ENCODE data around the gene CTTNBP2NL.
"Not testable (repeated sequence)": the region's sequence is repeated elsewhere in the genome, so short reads cannot be mapped to it uniquely, and the experiment has no call there.

Gene CTTNBP2NL

DNA sequence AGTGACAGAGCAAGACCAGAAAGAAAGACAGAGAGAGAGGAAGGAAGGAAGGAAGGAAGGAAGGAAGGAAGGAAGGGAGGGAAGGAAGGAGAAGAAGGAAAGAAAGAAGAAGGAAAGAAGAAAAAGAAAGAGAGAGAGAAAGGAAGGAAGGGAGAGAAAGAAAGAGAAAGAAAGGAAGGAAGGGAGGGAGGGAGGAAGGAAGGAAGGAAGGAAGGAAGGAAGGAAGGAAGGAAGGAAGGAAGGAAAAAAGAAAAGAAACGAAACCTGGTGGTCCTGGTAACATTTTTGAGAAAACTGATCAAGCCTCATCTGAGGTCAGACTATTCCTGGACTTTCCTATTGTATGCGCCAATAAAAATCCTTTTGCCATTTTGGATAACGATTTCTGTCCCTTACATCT, 8.2 kb upstream of the CTTNBP2NL start:
- DNase-seq, result no peak

- no peak for DNase-seq
Observed at GRCh38 chr1:112388436-112388835, 7.6 kb upstream of the CTTNBP2NL start.

GRCh38 chr1:112389689-112390088, 6.3 kb upstream of the CTTNBP2NL start:
- no peak for DNase-seq

GRCh38 chr1:112390335-112390734, 5.7 kb upstream of the CTTNBP2NL start:
- DNase-seq, result not testable (repeated sequence)

GRCh38 chr1:112390775-112391602, 5.0 kb upstream of the CTTNBP2NL start:
- DNase-seq, result peak; percentile 83 to 85

DNA sequence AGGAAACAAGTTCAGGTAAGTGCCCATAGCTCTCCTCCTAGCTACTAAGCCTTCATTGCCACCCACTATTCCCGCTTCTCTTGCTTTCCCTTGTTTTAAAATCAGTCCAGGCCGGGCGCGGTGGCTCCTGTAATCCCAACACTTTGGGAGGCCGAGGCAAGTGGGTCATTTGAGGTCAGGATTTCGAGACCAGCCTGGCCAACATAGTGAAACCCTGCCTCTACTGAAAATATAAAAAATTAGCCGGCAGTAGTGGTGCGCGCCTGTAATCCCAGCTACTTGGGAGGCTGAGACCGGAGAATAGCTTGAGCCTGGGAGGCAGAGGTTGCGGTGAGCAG, 4.4 kb upstream of the CTTNBP2NL start:
- no peak for DNase-seq

DNA sequence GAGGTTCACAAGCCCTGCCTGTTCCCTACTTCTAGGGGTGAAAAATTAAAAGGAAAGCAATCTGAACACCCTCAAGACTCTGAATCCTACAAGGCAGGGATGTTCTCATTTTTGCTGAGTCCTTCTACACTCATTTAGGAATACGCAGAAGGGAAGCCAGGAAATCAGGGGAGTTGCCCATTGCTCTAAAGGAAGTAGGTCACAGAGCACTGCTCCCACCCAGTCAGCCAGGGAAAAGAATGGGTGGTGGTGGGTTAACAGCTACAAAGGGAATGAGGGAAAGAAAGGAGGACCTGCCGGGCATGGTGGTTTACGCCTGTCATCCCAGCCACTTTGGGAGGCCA, 2.4 kb upstream of the CTTNBP2NL start:
- no peak for DNase-seq

DNA sequence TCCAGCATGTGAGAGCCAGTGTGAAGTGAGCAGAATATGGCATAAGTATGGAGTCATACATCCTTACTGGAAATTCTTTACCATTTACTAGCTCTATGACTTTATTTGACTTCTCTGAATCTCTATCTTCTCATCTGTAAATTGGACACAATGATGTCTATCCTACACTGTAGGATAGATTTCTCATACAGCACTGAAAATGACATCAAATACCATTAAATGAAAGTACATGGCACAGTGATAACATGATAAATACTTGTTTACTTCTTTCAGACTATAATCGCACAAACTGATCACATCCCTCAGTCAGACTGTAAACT, 1.3 kb upstream of the CTTNBP2NL start:
- no peak for DNase-seq

GRCh38 chr1:112395256-112395820, 676 bp upstream of the CTTNBP2NL start:
- no peak for DNase-seq

DNA sequence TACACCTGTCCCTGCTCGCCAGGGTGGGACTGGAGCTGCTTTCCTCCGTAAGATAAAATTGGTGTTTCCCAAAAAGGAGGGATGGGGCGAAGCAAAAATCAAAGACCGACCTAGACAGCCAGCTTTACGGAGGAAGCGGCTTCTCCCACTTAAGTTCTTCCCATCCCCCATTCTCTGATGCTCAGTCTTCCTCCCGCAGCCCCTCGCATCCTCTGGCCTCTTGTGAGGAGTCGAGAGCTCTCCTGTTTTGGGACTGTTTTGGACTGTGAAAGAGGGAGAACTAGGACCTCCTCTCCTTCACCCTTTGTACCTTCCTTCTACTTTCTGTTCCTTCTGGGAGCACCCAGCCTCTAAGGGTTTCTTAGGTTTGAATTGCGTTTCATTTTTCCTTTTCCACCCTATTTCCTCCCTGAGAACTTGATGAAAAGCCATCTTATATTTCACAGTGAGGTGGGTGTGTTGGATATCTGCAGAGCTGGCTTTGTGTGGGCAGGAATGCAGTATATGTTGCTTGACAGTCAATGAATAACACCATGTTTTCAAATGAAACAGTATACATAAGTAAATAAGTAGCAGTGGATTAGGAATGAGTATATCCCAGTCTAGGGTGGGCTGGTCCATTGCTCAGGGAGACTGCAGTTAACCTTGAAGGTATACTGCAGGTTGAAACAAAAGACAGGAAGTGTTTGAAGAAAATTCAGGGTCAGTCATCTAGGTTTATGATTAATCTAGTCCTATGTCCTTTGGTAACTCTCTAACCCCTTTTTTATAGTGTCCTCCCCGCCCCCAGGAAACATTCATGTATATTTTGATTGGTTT, 848 bp downstream of the CTTNBP2NL start:
- DNase-seq, result no peak

DNA sequence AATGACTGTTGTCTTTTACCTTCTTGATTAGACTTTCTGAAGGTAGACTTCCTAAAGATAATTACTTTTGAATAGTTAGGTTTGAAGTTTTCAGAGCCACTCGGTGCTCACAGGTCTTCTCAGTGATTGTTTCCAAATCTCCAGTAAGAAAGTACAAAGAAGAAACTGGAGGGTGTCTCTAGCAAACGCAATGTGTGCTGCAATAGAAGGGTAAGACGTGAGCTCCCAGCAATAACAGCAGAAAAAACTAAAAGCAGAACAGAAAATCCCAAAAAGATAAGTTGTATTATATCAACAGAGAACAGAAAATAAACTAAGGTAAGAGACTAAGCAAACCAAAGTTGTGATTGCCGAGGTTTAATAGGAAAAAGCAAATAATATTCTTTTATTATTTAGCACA, 1.8 kb downstream of the CTTNBP2NL start:
- DNase-seq, result no peak

- no peak for DNase-seq
Observed at GRCh38 chr1:112399456-112399855, 3.4 kb downstream of the CTTNBP2NL start.

GRCh38 chr1:112400706-112401105, 4.7 kb downstream of the CTTNBP2NL start:
- DNase-seq, result not testable (repeated sequence)

GRCh38 chr1:112402682-112403643, 6.9 kb downstream of the CTTNBP2NL start:
- no peak for DNase-seq

- no peak for DNase-seq
Observed at GRCh38 chr1:112406771-112407170, 10.8 kb downstream of the CTTNBP2NL start.

DNA sequence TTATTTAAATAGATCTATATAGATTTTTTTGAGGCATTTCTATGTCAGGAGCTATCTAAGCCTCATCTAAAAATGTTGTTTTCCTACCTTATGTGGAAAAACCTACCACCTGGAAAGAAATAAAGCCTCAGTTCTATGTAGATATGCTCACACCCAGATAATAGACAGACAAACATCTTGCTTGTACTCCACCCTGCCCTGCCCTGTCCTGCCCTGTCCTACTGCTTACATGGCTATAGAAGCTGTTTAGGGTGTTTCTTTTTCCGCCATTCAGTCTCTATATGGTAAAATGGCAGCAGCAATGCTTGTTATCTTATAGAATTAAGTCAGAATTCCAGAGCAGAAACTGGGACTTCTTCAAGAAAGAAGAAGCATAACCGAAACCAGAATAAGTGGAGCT, 13.4 kb downstream of the CTTNBP2NL start:
- DNase-seq, result no peak

DNA sequence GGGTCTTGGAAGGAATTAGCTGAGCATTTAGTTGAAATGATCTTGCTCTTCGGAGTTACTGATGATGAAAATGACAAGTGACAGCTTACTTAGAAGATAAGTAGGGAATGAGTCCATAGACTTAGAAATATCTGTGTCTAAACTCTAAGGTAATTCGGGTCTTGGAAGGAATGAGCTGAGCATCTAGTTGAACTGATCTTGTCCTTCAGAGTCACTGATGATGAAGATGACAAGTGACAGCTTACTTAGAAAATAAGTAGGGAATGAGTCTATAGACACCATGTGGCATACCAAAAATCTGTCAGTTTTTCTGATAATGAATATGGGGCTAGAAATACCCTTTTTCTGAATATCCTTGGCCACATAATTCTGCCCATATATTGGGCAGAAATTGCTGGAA, 14.7 kb downstream of the CTTNBP2NL start:
- no peak for DNase-seq

DNA sequence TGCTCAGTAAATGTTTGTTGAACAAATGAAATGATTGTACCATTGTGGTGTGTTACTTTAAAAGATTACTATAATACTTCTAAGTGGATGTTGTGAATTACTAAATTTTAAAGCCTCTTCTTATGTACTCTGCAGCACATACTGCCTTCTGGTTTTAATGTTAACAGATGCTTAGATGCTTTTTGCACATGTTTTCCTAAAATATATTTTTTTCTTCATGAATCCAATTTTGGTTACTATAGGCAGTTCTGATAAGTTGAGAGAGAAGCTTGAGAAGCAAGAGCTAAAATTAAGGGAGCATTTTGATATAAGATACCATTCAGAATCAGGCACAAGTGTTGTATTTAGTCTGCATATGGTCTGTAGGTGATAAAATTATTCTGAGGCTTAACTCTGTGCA, 21.3 kb downstream of the CTTNBP2NL start:
- DNase-seq, result no peak

DNA sequence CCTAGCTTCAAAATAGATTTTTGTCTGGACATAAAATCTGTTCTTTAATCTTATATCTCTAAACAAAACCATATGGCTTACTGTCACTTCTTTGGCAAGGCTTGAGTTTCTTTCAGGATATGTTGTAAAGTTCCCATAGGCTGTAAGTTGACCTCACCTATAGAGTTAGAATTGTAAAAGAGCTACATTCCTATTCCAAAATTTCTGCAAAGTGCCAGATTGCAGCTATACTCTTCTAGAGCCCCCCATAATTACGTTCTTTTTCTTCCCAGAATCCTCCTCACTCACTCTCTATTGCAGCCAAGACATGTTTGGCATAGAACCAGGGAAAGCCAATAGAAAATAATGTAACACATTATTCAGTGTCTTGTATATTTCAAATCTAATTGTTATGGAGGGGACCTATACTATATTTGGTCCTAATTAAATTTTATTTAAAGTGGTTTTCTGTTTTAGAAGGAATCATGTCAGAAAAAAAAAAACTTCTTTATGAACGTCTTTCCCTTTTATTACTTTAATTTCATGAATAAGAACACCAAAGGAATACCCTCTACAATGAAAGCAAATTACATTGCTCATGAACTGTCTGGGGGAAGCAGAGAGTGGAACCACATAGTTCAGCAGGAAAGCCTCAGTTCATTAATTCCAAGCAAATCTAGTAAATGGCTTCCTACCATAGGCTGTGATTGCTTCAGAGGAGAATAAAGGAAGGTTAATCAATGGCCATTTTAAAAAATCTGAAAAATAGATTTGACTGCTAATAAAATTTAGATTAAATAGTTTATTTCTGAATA, 22.3 kb downstream of the CTTNBP2NL start:
- DNase-seq, result no peak

DNA sequence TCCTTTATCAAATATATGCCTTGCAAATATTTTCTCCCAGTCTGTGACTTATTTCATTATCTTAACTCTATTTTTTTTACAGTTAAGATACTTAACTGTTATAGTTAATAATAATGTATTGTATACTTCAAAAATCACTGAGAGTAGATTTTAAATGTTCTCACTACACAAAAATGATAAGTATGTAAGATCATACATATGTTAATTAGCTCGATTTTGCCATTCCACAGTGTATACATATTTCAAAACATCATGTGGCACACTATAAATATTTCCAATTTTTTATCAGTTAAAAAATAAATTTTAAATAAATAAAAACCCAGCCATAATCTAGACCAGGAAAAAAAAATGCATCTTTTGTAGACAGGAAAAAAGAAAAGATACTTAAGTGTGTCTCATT, 27.2 kb downstream of the CTTNBP2NL start:
- DNase-seq, result no peak

DNA sequence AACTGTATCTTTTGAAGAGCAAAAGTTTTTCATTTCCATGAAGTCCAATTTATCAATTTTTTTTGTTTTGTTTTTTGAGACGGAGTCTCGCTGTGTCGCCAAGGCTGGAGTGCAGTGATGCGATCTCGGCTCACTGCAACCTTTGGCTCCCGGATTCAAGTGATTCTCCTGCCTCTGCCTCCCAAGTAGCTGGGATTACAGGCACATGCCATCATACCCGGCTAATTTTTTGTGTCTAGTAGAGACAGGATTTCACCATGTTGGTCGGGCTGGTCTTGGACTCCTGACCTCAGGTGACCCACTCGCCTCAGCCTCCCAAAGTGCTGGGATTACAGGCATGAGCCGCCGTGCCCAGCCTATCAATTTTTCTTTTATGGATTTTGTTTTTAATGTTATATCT, 27.7 kb downstream of the CTTNBP2NL start:
- not testable (repeated sequence) for DNase-seq

DNA sequence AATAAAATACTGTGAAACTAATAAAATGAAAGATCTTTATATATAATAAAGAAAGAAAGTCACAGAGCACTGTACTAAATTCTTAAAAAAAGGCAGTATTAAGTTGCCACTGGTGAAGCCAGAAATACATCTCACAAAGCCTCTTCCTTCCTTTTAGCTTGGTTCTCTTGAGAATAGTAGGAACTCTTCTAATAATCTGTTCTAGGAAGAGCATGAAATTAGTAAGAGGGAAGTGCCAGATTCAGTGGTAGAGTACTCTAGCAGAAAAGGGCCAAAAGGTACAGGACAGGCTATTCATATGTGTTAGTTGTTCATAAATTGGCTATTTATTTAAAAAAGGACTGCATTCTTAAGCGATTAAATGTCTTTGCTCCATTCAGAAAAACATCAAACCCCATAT, 33.7 kb downstream of the CTTNBP2NL start:
- DNase-seq, result no peak
